GM21717 (cell line): Measurements from ENCODE around the gene SIN3A.
"Not testable (repeated sequence)": the region's sequence is repeated elsewhere in the genome, so short reads cannot be mapped to it uniquely, and the experiment has no call there.

Experiments
- ATAC-seq: cut with Tn5 transposase; IDR thresholded peaks from one replicate; pipeline ENCODE4 v1.9.1; 2021; ENCODE audit warnings: mild to moderate bottlenecking, moderate library complexity; ENCODE audit not compliant: unreplicated experiment

Gene SIN3A

GRCh38 chr15:75383986-75384385 lies 67.5 kb downstream of the SIN3A start:
- ATAC-seq, result not testable (repeated sequence)

DNA sequence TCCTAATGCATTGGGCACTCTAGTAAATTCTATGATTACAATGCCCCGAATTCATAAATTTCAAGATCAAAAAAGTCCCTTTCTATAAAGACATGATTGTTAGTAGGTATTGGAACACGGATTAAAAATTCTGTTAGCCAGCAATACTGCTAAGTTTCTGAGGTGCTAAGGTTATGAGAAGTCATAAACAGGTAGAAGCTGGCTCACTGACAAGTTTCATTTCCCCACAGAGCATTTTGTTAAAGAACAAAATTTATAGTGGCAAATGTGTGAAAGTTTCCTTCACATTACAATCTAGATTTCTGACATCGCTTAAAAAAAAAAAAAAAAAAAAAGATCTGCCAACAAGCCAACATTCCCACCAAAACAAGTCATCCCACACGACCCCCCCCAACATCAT lies 70.7 kb downstream of the SIN3A start:
- ATAC-seq, result no peak

- no peak for ATAC-seq
Measured at GRCh38 chr15:75371901-75372688, 79.4 kb downstream of the SIN3A start.

DNA sequence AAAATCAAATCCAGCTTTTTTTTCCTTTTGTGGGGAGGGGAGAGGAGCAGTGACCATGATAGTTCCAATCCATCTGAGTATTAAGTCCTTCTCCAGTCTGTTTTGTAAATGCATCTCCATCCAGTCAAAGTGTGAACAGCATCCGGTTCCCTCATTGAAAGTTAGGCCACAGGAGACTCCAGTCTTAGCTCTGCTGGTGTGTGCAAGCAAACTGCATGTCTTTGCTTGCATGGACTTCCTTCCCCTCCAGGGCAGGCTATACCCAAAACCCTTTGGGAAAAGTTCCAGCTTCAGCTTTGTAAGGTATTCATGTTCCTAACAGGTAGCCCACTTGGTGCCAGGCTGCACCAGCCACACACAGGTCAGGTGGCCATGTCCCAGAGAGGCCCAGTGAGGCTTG lies 80.0 kb downstream of the SIN3A start:
- no peak for ATAC-seq

DNA sequence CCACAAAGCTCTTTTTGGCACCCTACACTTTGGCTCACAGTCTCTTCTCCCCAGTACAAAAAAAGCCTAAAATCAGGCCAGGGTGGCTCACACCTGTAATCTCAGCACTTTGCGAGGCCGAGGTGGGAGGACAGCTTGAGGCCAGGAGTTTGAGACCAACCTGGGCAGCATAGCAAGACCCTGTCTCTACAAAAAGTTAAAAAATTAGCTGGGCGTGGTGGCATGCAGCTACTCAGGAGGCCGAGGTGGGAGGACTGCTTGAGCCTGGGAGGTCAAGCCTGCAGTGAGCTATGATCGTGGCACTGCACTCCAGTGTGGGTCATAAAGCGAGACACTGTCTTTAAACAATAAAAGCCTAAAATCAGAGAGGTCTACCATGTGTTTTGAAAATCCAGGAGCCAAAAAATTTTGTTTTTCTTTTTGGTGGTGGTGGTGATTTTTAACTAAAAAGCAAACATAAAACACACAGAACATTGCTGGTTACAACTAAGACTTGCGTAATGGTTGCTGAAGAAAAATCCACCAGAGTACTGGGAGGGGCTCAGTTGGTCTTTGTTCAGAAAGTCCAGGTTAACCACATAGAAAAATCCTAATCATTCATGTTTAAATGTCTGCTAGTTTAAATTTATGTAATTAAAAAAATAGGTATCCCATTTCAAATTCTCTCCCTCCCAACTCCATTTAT lies 81.5 kb downstream of the SIN3A start:
- ATAC-seq, result no peak

DNA sequence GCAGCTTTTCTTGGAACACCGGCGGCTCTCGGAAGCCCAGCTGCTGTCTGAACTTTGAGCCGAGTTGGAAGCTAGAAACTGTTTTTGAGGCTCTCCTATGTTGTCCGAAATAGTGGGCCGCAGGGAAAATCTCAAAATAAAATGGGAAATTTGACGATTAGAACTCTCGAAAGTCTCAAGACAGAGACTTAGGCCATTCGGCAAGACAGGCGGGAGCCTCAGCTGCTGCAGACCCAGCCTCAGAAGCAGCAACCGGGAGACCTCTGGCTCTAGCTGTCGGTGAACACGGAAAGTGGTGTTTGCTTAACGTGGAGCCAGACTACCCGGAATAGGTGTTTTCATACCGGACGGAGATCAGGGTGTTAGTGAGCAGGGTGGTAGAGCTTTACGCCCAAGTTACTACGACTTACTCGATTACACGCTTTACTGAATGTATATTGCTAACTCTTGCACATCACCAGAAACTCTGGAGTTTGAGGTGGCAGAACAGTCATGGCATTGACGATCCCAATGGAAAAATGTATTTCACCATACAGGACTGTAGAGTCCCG lies 82.7 kb downstream of the SIN3A start:
- peak; percentile 1 for ATAC-seq

- ATAC-seq, result peak; percentile 82
Measured at GRCh38 chr15:75367913-75368688, 83.4 kb downstream of the SIN3A start, which contains the start of gene MAN2C1. Gene MAN2C1, minus strand, starts transcription at chr15:75368607. Its CDS starts 24 bp downstream, at chr15:75368583.

DNA sequence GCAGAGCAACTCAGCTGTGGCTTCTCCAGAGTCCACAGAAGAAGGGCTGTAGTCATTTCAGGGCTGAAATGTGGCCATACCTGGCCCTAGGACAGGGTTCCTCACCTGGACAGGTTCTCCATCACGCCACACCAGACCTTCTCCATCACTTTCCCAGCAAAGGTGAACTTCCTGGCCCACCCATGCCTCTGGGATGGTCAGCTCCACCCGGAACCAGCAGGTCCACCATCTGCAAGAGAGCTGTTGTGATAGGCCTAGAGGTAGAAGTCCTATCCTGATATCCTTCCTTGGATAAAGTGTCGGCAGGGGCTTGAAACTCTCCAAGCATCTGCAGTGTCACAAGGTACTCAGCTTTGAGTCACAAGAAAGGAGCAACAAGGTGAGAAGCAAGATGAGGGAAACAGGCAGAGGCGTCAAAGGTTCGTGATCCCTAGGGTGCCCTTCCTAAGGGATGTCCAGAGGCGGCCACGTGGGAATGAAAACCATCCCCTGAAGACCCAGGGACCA lies 84.0 kb downstream of the SIN3A start:
- ATAC-seq, result no peak

DNA sequence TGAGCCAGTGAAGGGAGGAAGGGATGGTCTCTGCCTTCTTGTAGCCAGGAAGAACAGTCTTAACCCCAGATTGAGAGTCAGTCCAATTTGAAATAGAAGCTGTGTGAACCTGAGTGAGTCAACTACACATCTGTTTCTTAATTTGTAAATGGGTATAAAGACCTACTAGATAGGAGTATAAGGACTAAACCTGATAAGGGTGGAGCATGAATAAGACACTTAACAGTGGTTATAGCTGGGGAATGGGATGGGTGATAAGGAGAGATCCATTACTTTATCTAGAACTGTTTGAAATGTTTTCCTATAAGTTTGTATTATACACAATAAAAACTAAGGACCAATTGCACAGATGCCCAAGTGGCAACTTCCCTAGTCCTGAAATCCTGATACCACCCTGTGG lies 84.5 kb downstream of the SIN3A start:
- ATAC-seq, result no peak

DNA sequence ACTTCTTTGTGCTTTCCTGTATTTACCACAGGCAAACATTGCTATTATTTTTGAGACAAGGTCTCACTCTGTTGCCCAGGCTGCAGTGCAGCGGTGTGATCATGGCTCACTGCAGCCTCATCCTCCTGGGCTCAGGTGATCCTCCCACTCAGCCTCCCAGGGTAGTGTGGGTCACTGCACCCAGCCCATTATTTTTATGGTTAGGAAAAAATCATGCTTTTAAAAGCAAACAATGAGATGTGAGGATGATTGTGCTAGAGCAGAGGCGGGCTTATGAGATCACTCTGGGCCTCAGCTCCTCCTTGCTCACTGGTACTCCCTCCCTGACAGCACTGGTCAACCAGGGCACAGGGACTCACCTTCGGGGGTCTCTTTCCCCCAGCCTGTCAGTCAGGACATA lies 85.3 kb downstream of the SIN3A start:
- ATAC-seq, result no peak

DNA sequence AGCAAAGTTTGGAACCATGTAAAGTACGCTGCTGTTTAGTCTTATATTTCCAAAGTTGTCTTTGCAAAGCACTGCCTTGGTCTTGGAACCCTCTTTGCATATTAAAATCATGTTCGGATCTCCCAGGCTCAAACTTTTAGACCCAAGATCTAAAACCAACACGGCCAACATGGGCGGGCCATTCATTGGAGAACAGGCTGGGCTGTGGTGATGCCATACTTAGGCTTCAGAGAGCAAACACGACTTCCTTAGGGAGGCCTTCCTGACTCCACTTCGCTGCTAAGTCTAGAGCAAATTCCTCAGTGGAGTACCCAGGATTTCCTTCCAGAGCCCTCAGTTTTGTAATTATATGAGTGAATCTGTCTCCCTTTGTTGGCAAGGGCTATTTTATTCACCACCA lies 86.6 kb downstream of the SIN3A start:
- ATAC-seq, result no peak

DNA sequence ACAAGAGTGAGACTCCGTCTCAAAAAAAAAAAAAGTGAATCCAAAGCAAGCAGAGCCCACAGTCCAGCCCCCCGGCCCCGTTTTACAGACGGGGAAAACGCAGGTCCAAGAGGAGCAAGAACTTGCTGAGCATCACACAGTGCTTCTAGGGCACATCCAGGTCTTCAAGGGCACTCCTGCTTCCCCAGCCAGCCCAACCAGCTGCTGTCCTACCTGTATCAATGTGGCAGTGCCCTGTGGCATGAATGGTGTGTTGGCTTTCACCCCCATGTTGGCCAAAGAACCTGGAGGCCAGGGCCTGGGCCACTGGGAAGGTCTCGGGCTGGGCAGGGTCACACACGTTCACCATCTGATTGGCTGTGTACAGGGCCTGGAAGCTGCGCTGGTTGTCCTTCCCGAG lies 87.7 kb downstream of the SIN3A start:
- no peak for ATAC-seq

DNA sequence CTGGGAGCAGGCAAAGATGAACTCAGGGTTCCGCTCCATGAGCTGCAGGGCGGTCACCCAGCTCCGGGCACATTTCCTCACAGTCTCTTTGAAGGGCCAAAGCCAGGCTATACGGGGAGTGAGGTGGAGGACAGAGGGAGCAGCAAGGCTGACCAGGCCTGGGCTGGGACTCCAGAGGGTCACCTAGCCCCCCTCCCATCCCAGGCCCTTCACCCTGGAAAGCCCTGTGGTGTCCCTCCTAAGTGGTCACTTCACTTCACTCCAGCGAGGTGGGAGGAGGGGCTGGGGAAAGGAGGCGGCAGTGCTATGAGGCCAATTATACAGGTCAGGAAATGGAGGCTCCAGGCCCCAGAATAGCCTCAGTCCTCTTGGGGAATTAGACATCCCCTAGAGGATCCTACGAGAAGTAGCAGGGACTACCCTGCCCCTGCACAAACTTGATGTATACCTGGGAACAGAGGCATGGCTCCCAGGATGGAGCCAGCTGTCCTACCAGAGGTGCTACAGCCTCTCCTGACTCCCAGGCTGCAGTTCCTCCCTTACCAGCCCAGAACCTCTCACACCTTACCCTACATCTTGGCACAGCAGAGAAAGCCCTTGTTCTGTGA lies 88.7 kb downstream of the SIN3A start:
- ATAC-seq, result no peak

DNA sequence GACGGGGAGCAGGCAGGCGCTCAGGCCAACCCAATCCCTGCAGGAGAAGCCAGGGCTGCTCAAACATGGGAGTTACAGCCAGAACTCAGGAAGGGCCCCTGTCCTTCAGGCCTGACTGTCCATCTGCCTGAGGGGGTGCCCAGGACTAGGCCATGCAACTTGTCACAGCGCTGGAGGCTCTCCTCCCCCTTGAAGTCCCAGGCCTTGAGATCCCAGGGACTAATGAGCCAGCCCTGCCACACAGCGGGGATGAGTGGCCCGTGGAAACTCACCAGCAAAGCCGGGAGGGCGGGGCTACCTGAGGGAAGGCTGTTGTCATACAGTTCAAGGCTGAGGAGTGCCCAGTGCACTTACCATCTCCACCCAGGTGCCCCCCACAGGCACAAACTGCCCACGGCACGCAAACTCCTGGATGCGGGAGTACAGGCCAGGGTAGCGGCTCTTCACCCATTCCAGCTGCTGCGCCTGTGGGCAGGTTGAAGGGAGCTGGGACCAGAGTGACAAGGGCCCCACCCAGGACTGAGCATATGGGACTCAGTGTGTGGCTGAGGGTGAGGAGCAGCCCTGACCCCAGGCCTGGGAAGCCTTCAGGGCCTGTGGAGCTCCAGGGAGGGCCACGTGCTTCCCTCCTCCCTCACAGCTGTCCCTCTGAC lies 89.4 kb downstream of the SIN3A start:
- no peak for ATAC-seq

DNA sequence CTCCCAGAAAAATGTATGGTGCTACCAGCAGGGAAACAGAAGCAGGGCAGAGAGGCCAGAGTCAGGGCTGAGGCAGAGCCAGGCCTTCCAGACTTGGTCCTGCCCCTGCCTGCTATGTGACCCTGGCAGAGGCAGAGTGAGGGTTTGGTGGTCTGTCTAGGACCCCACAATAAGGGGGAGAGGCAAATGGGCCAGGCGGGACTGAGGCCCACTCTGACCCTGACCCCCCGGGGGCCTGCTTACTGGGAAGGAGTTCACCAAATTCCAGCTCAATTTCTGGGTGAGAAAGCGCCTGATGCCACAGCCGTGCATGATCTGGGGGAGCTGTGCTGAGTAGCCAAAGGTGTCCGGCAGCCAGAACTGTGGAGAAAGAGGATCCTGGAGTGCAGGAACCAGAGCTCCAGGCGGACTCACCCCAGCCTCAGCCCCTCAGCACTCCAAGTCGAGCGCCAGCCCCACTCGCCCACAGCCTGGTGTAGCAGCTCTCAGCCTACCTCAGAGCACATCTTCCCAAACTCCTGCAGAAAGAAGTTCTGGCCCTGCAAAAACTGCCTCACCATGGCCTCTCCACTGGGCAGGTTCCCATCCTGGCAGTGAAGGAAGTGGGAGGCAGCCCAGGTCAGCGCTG lies 90.0 kb downstream of the SIN3A start:
- ATAC-seq, result no peak

DNA sequence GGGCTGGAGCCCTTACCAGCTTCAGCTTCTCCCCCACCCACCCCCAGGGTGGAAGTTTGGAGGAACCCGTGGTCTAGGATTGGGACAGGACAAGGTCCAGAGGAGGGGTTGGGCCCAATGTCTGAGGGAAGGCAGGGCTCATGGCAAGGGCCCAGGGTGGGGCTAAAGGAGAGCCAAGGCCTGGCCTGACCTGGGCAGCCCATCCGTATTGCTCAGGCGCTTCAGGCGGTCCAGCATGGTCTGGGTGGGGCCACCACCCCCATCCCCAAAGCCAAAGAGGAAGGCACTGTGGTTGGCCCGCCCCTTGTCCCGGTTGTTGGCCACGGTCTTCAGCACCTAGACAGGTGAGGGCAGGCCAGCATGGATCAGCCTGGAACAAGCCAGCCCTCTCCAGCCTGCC lies 90.6 kb downstream of the SIN3A start:
- no peak for ATAC-seq

GRCh38 chr15:75360391-75360790 lies 91.1 kb downstream of the SIN3A start:
- ATAC-seq, result no peak

DNA sequence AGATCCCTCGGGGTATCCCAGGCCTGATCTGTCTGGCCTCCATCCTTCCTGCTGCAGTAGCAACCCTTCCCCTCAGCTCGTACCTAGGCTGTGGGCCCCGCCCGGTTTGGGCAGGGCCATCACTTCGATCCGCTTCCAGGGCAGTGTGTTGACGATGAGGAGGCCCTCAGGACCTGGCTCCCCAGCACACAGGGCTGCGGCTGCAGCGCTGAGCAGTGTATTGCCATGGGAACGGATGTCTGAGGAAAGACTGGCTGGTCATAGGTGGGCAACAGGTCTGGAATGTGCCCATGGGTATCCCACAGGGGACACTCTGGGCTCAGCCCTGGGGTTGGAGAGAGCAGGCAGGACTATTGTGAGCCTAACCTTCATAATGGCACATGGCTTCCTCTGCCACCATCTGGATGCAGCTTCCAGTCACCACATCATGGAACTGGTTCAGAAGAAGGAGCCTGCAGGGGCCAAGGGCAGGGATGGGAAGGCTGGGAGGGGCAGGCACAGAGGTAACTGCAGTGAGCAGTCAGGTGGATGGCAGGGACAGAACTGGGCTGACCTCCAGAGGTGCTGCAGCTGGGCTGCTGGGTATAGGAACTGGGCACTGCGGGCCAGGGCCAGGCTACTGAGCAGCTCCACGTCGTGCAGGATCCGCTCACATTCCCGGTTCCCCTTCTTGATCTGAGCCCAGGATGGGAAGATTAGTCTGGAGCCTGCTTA lies 91.8 kb downstream of the SIN3A start:
- ATAC-seq, result no peak
